Activated CD4-positive, alpha-beta T cell treated with anti-CD3 and anti-CD28 coated beads, Interleukin-2, amount 10 ng/mL, durations not matched to agents 24 days and 14 days (primary cell): ENCODE data around the gene C3orf38. TPM values are rescaled to one million over a fixed set of nuclear protein-coding genes. Genes with fewer than 3 reads are reported as not detected.
"Not testable (repeated sequence)": the region's sequence is repeated elsewhere in the genome, so short reads cannot be mapped to it uniquely, and the experiment has no call there.

ENCODE experiments used
- DNase-seq: peaks from one replicate; pipeline ENCODE4 v3.0.0; 2022
- H3K27ac Mint-ChIP-seq: one replicate; pipeline ENCODE4 v1.8.0; 2022; ENCODE audit warnings: mild to moderate bottlenecking, mixed read lengths
- H3K27me3 Mint-ChIP-seq: one replicate; pipeline ENCODE4 v1.8.0; 2022; ENCODE audit warnings: mixed read lengths
- H3K36me3 Mint-ChIP-seq: one replicate; pipeline ENCODE4 v1.8.0; 2022; ENCODE audit warnings: low read depth, mild to moderate bottlenecking, mixed read lengths
- H3K4me1 Mint-ChIP-seq: one replicate; pipeline ENCODE4 v1.8.0; 2021; ENCODE audit warnings: mixed read lengths
- H3K4me3 Mint-ChIP-seq: one replicate; pipeline ENCODE4 v1.8.0; 2022; ENCODE audit warnings: mild to moderate bottlenecking, moderate library complexity, mixed read lengths
- H3K9me3 Mint-ChIP-seq: one replicate; pipeline ENCODE4 v1.8.0; 2021; ENCODE audit warnings: mixed read lengths
- intact Hi-C: fragments of 100-400 bp; cut with micrococcal nuclease; formaldehyde crosslinking; loops from one replicate; pipeline ENCODE4 v1.15.1; 2023
- total RNA-seq: library from RNA; stranded (reverse); gene quantifications from 2 replicates; pipeline ENCODE4 v1.2.3, GENCODE V29; 2022

Gene C3orf38
- 19.9 and 24.1 TPM in 2 replicates for total RNA-seq

GRCh38 chr3:88149509-88150362 is at the start of gene C3orf38:
TSS of gene C3orf38 (plus strand) at chr3:88149959. CDS start at chr3:88150053, 94 bp downstream.
- Mint-ChIP-seq H3K4me1 (peaks cover 39% of the 10 kb centered on the region), H3K9me3 (no peaks in the 10 kb centered on the region), H3K27ac (peak within 1 kb of the TSS; percentile 99), H3K4me3 (peak within 1 kb of the TSS; percentile 96), H3K27me3 (no peaks in the 10 kb centered on the region), H3K36me3 (peaks cover 12% of the 10 kb centered on the region)
- intact Hi-C loops = loop anchor here (1.0 to 10.0 kb wide), 3 partner anchors 15 to 925 kb away; partner anchors contain the start of genes CGGBP1, CHMP2B and ZNF654
- peak; percentile 95 for DNase-seq

GRCh38 chr3:88101142-88101541 is 48.6 kb upstream of the C3orf38 start:
- no peak for DNase-seq
- Mint-ChIP-seq H3K27me3 (no peaks in the 10 kb centered on the region), H3K36me3 (peaks cover 54% of the 10 kb centered on the region), H3K4me1 (peaks cover 8% of the 10 kb centered on the region), H3K27ac (no peak overlapping the region), H3K4me3 (no peak overlapping the region), H3K9me3 (peaks cover 20% of the 10 kb centered on the region)
- intact Hi-C loops = no loop called here

- H3K4me3 Mint-ChIP-seq = no peak overlapping the region
- intact Hi-C loops = no loop called here
- H3K27me3 Mint-ChIP-seq = no peaks in the 10 kb centered on the region
These were observed 44.4 kb upstream of the C3orf38 start for GRCh38 chr3:88105325-88105724.

GRCh38 chr3:88112289-88112688 is 37.5 kb upstream of the C3orf38 start:
- no peak for DNase-seq
- intact Hi-C loops = loop anchor here (2.0 to 10.0 kb wide), 2 partner anchors 107 to 757 kb away; no protein-coding TSS in a partner anchor
- Mint-ChIP-seq H3K4me1 (peaks cover 21% of the 10 kb centered on the region), H3K36me3 (peaks cover 28% of the 10 kb centered on the region), H3K4me3 (no peak overlapping the region), H3K27me3 (no peaks in the 10 kb centered on the region), H3K27ac (no peak overlapping the region), H3K9me3 (no peaks in the 10 kb centered on the region)

More at GRCh38 chr3:88105325-88105724, 44.4 kb upstream of the C3orf38 start:
- H3K9me3 Mint-ChIP-seq = peaks cover 3% of the 10 kb centered on the region
- H3K36me3 Mint-ChIP-seq = peaks cover 28% of the 10 kb centered on the region
- DNase-seq = no peak
- peaks cover 9% of the 10 kb centered on the region for H3K4me1 Mint-ChIP-seq
- H3K27ac Mint-ChIP-seq = no peak overlapping the region

- Mint-ChIP-seq H3K36me3 (peaks cover 36% of the 10 kb centered on the region), H3K4me1 (peaks cover 19% of the 10 kb centered on the region)
These were observed 36.2 kb upstream of the C3orf38 start for GRCh38 chr3:88113311-88114162.

GRCh38 chr3:88114878-88115549 is 34.7 kb upstream of the C3orf38 start:
- intact Hi-C loops = loop anchor here (10.0 kb wide), 1 partner anchor 760 kb away; no protein-coding TSS in a partner anchor
- Mint-ChIP-seq H3K27me3 (no peaks in the 10 kb centered on the region), H3K4me1 (peaks cover 16% of the 10 kb centered on the region), H3K4me3 (no peak overlapping the region), H3K9me3 (no peaks in the 10 kb centered on the region), H3K36me3 (peaks cover 36% of the 10 kb centered on the region), H3K27ac (no peak overlapping the region)
- DNase-seq = no peak

More at GRCh38 chr3:88113311-88114162, 36.2 kb upstream of the C3orf38 start:
- no peaks in the 10 kb centered on the region for H3K9me3 Mint-ChIP-seq
- H3K27ac Mint-ChIP-seq = no peak overlapping the region
- H3K27me3 Mint-ChIP-seq = no peaks in the 10 kb centered on the region
- intact Hi-C loops = loop anchor here (1.0 to 10.0 kb wide), 4 partner anchors 54 to 759 kb away; partner anchors contain the start of genes CGGBP1 and ZNF654
- DNase-seq = peak; percentile 88
- no peak overlapping the region for H3K4me3 Mint-ChIP-seq

GRCh38 chr3:88117683-88118082 is 32.1 kb upstream of the C3orf38 start:
- no peaks in the 10 kb centered on the region for H3K9me3 Mint-ChIP-seq
- DNase-seq = no peak
- peaks cover 44% of the 10 kb centered on the region for H3K36me3 Mint-ChIP-seq
- H3K4me3 Mint-ChIP-seq = no peak overlapping the region
- no peak overlapping the region for H3K27ac Mint-ChIP-seq
- intact Hi-C loops = loop anchor here (10.0 kb wide), 1 partner anchor 763 kb away; no protein-coding TSS in a partner anchor
- no peaks in the 10 kb centered on the region for H3K27me3 Mint-ChIP-seq
- H3K4me1 Mint-ChIP-seq = peaks cover 16% of the 10 kb centered on the region

- not testable (repeated sequence) for H3K9me3 Mint-ChIP-seq, H3K4me3 Mint-ChIP-seq, DNase-seq, H3K27me3 Mint-ChIP-seq, H3K27ac Mint-ChIP-seq
- peaks cover 11% of the 10 kb centered on the region for H3K4me1 Mint-ChIP-seq
- intact Hi-C loops = loop anchor here (10.0 kb wide), 1 partner anchor 764 kb away; no protein-coding TSS in a partner anchor
- peaks cover 39% of the 10 kb centered on the region for H3K36me3 Mint-ChIP-seq
These were observed 31.2 kb upstream of the C3orf38 start for GRCh38 chr3:88118603-88119002.

- intact Hi-C loops = no loop called here
- DNase-seq = no peak
- Mint-ChIP-seq H3K9me3 (no peaks in the 10 kb centered on the region), H3K4me3 (no peak overlapping the region), H3K27me3 (no peaks in the 10 kb centered on the region), H3K36me3 (peaks cover 21% of the 10 kb centered on the region), H3K27ac (no peak overlapping the region), H3K4me1 (peaks cover 3% of the 10 kb centered on the region)
These were observed 26.2 kb upstream of the C3orf38 start for GRCh38 chr3:88123526-88123925.

- Mint-ChIP-seq H3K4me3 (no peak overlapping the region), H3K27me3 (no peaks in the 10 kb centered on the region), H3K9me3 (no peaks in the 10 kb centered on the region), H3K27ac (no peak overlapping the region), H3K36me3 (peaks cover 25% of the 10 kb centered on the region), H3K4me1 (peaks cover 11% of the 10 kb centered on the region)
- DNase-seq = no peak
- intact Hi-C loops = no loop called here
These were observed 18.1 kb upstream of the C3orf38 start for GRCh38 chr3:88131695-88132094.

- Mint-ChIP-seq H3K9me3 (no peaks in the 10 kb centered on the region), H3K4me3 (no peak overlapping the region), H3K27ac (no peak overlapping the region), H3K36me3 (peaks cover 27% of the 10 kb centered on the region), H3K27me3 (no peaks in the 10 kb centered on the region), H3K4me1 (peaks cover 8% of the 10 kb centered on the region)
- intact Hi-C loops = no loop called here
- no peak for DNase-seq
These were observed 16.9 kb upstream of the C3orf38 start for GRCh38 chr3:88132894-88133293.

- Mint-ChIP-seq H3K27me3 (no peaks in the 10 kb centered on the region), H3K4me3 (no peak overlapping the region), H3K4me1 (peaks cover 8% of the 10 kb centered on the region), H3K36me3 (peaks cover 28% of the 10 kb centered on the region), H3K9me3 (no peaks in the 10 kb centered on the region), H3K27ac (peak overlapping the region; percentile 46)
- DNase-seq = no peak
- intact Hi-C loops = loop anchor here (2.0 kb wide), 1 partner anchor 15 kb away; the partner anchor contains the start of gene C3orf38
These were observed 16.0 kb upstream of the C3orf38 start for GRCh38 chr3:88133711-88134263.

- H3K27me3 Mint-ChIP-seq = no peaks in the 10 kb centered on the region
- peaks cover 44% of the 10 kb centered on the region for H3K36me3 Mint-ChIP-seq
- DNase-seq = no peak
- no peaks in the 10 kb centered on the region for H3K9me3 Mint-ChIP-seq
- H3K27ac Mint-ChIP-seq = no peak overlapping the region
- H3K4me1 Mint-ChIP-seq = peaks cover 8% of the 10 kb centered on the region
- no peak overlapping the region for H3K4me3 Mint-ChIP-seq
- intact Hi-C loops = no loop called here
These were observed 11.9 kb upstream of the C3orf38 start for GRCh38 chr3:88137836-88138235.
